B cell (primary cell): ENCODE measurements around the gene PAN3.

Experiments
- EZH2 ChIP-seq: IDR thresholded peaks from 2 replicates; pipeline ENCODE4 v1.6.1; 2012; ENCODE audit warnings: borderline replicate concordance, low read depth, mild to moderate bottlenecking, moderate library complexity, low read length; ENCODE audit not compliant: insufficient read depth, poor library complexity, severe bottlenecking
- TF ChIP-seq, protein P1 (sequence below): fragments of 200-600 bp; IDR thresholded peaks from one replicate; pipeline ENCODE4 v1.8.0; 2022; ENCODE audit warnings: antibody characterized with exemption, mild to moderate bottlenecking

DNA sequence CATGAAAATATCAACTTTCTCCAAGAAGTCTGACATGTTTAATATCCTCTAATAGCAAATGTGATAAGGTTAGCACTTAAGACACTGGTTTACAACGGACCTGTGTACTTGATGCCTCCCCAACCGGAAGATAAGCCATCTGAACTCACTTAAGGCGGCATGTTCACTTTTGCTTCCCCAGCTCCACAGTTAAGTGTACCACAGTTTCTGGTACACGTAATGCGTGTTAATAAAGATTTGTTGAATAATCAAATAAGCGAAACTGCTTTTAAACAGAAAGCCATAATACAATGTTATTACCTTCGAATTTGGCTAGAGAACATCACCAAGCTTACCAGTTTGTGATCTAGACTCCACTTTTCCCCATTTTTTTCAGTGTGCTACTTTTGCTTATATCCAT, 1.4 kb upstream of the PAN3 start:
- no peak for TF ChIP-seq EZH2
- TF ChIP-seq, protein P1, sequence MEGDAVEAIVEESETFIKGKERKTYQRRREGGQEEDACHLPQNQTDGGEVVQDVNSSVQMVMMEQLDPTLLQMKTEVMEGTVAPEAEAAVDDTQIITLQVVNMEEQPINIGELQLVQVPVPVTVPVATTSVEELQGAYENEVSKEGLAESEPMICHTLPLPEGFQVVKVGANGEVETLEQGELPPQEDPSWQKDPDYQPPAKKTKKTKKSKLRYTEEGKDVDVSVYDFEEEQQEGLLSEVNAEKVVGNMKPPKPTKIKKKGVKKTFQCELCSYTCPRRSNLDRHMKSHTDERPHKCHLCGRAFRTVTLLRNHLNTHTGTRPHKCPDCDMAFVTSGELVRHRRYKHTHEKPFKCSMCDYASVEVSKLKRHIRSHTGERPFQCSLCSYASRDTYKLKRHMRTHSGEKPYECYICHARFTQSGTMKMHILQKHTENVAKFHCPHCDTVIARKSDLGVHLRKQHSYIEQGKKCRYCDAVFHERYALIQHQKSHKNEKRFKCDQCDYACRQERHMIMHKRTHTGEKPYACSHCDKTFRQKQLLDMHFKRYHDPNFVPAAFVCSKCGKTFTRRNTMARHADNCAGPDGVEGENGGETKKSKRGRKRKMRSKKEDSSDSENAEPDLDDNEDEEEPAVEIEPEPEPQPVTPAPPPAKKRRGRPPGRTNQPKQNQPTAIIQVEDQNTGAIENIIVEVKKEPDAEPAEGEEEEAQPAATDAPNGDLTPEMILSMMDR: no peak
